PC-9 (cell line): Measurements from ENCODE around the gene BRIX1. TPM values are rescaled to one million over a fixed set of nuclear protein-coding genes. Genes with fewer than 3 reads are reported as not detected.

Experiments used
- BruUV-seq: library from RNA; stranded (reverse); fragments of 400-500 nt; replicated peaks from 2 replicates; lab custom pipeline; 2021; lab: Mats Ljungman, UMichigan
- CTCF ChIA-PET: fragments of 300-600 bp; sonication (Branson Sonifier 250); formaldehyde crosslinking; loops from one replicate; lab custom pipeline; 2022; ENCODE audit warnings: antibody characterized with exemption; lab: Charles Lee
- POLR2A ChIA-PET: fragments of 300-600 bp; sonication (Branson Sonifier 250); formaldehyde crosslinking; loops from one replicate; lab custom pipeline; 2022; ENCODE audit warnings: antibody characterized with exemption; ENCODE audit not compliant: unreplicated experiment; lab: Charles Lee
- DNase-seq, 2 experiments: peaks; one replicate each; pipeline versions ENCODE4 v3.0.0 to v3.0.0-alpha.2; 2015 to 2022; ENCODE audit warnings: mixed read lengths in 1 of 2
- H2AFZ ChIP-seq: fragments of 200-600 bp; sonication (generic); 2 replicates; pipeline ENCODE4 v1.8.1; 2017; ENCODE audit warnings: antibody characterized with exemption
- H3F3A ChIP-seq: fragments of 200-600 bp; sonication (generic); 2 replicates; pipeline ENCODE4 v1.8.1; 2017; ENCODE audit warnings: antibody characterized with exemption, mild to moderate bottlenecking, low read depth; ENCODE audit not compliant: insufficient read depth
- H3K27ac ChIP-seq: fragments of 200-600 bp; sonication (generic); 2 replicates; pipeline ENCODE4 v1.6.1; 2016; ENCODE audit warnings: mixed run types
- H3K27me3 ChIP-seq: fragments of 200-600 bp; sonication (generic); 2 replicates; pipeline ENCODE4 v1.6.1; 2016; ENCODE audit warnings: low read depth, mixed run types; ENCODE audit not compliant: insufficient read depth
- H3K36me3 ChIP-seq: fragments of 200-600 bp; sonication (generic); 2 replicates; pipeline ENCODE4 v1.6.1; 2016; ENCODE audit warnings: low read depth, mixed run types
- H3K4me1 ChIP-seq: fragments of 200-600 bp; sonication (generic); replicated peaks from 2 replicates; pipeline ENCODE4 v1.6.1; 2016; ENCODE audit warnings: mixed run types; ENCODE audit not compliant: insufficient read depth
- H3K4me2 ChIP-seq: fragments of 200-600 bp; sonication (generic); 2 replicates; pipeline ENCODE4 v1.6.1; 2017; ENCODE audit warnings: mixed run types
- H3K4me3 ChIP-seq: fragments of 200-600 bp; sonication (generic); 2 replicates; pipeline ENCODE4 v1.6.1; 2016; ENCODE audit warnings: mixed run types
- H3K79me2 ChIP-seq: fragments of 200-600 bp; sonication (generic); 2 replicates; pipeline ENCODE4 v1.6.1; 2017; ENCODE audit warnings: low read depth, mixed run types
- H3K9me2 ChIP-seq: fragments of 200-600 bp; sonication (generic); 2 replicates; pipeline ENCODE4 v1.8.1; 2017; ENCODE audit warnings: mild to moderate bottlenecking; ENCODE audit not compliant: insufficient read depth
- H3K9me3 ChIP-seq: fragments of 200-600 bp; sonication (generic); 2 replicates; pipeline ENCODE4 v1.8.1; 2016; ENCODE audit warnings: low read depth; ENCODE audit not compliant: insufficient read depth
- H4K20me1 ChIP-seq: fragments of 200-600 bp; sonication (generic); 2 replicates; pipeline ENCODE4 v1.8.1; 2017; ENCODE audit not compliant: insufficient read depth
- CTCF ChIP-seq: fragments of 200-600 bp; sonication (generic); conservative IDR thresholded peaks from 2 replicates; pipeline ENCODE4 v1.6.1; 2017; ENCODE audit warnings: mixed run types, antibody characterized with exemption, mild to moderate bottlenecking, moderate library complexity
- EZH2 ChIP-seq: fragments of 200-600 bp; sonication (generic); IDR thresholded peaks from 2 replicates; pipeline ENCODE4 v1.8.0; 2017; ENCODE audit warnings: antibody characterized with exemption, low read depth
- intact Hi-C: fragments of 100-400 bp; cut with micrococcal nuclease; formaldehyde crosslinking; loops from one replicate; pipeline ENCODE4 v1.10.0; 2022; ENCODE audit not compliant: unreplicated experiment
- total RNA-seq: library from RNA; stranded (reverse); gene quantifications from 2 replicates; pipeline ENCODE4 v1.2.3, GENCODE V29; 2021

BRIX1 gene
- total RNA-seq, 1 experiment from 2014 or later = 73.4 TPM

DNA sequence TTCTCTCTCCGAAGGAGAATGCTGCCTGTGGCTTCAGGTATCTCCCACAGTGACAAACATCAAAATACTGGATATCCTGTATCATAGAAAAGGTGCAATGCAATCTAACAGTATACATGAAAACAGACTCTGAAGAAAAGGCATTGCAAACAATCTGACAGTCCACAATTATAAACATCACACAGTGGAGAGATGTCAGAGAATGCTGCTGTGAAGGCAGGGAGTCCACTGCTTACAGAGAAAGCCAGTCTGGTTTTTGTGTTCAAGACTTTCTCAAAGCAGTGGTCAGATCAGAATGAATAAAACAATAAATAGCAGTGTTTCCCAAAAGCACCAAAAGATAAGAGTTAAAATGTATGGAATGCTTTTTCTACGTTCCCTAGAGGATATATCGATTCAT lies 47.9 kb upstream of the BRIX1 start:
- Histone ChIP-seq H3K4me1 (0 out of 2 replicates have a peak, but pooled peaks cover 6% of the 10 kb centered on the region), H3K9me3 (no peaks in the 10 kb centered on the region), H3K4me3 (no peak overlapping the region), H3K79me2 (no peaks in the 10 kb centered on the region), H3K9me2 (no peaks in the 10 kb centered on the region), H3K27ac (no peak overlapping the region), H3K27me3 (no peaks in the 10 kb centered on the region), H4K20me1 (no peaks in the 10 kb centered on the region), H3F3A (no peaks in the 10 kb centered on the region), H2AFZ (no peak overlapping the region), H3K4me2 (no peak overlapping the region), H3K36me3 (no peaks in the 10 kb centered on the region)
- BruUV-seq = no TSS peak
- ChIA-PET POLR2A (no interaction called here), CTCF (no interaction called here)
- DNase-seq = no peak
- no peak for TF ChIP-seq CTCF
- intact Hi-C loops = no loop called here

DNA sequence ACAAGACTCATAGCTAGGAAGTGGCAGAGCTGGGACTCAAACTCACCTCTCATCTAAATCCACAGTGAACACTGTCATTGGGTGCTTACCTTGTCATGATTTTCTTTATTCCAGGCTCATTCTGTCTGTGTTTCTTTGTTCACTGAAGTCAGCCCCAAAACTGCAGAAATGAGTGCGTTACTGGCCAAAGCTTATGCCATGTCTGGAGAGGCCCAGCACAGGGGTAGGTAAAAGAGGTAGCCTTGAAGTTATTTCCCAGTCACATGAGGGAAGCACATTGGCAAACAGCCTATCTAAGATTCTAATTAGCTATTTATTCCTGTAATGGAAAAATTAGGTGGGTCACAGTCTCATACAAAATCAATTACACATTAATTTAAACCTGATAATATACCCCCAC lies 46.7 kb upstream of the BRIX1 start:
- no peaks in the 10 kb centered on the region for H4K20me1 ChIP-seq
- H3K4me1 ChIP-seq = 0 out of 2 replicates have a peak, but pooled peaks cover 6% of the 10 kb centered on the region
- H3K4me3 ChIP-seq = no peak overlapping the region
- no peak for DNase-seq
- intact Hi-C loops = no loop called here
- POLR2A ChIA-PET = interaction anchor here (0.7 kb wide), 1 partner anchor 35 kb away, joined by 3 read pairs; no protein-coding TSS in a partner anchor
- no peaks in the 10 kb centered on the region for H3K27me3 ChIP-seq
- H3F3A ChIP-seq = no peaks in the 10 kb centered on the region
- H3K9me2 ChIP-seq = no peaks in the 10 kb centered on the region
- no peak overlapping the region for H3K27ac ChIP-seq
- no peaks in the 10 kb centered on the region for H3K36me3 ChIP-seq
- no peak overlapping the region for H3K4me2 ChIP-seq
- H3K79me2 ChIP-seq = no peaks in the 10 kb centered on the region
- CTCF ChIA-PET = interaction anchor here (0.6 kb wide), 1 partner anchor 87 kb away, joined by 3 read pairs; no protein-coding TSS in a partner anchor
- no TSS peak for BruUV-seq
- TF ChIP-seq EZH2 (no peak), CTCF (no peak)
- no peak overlapping the region for H2AFZ ChIP-seq
- H3K9me3 ChIP-seq = no peaks in the 10 kb centered on the region

DNA sequence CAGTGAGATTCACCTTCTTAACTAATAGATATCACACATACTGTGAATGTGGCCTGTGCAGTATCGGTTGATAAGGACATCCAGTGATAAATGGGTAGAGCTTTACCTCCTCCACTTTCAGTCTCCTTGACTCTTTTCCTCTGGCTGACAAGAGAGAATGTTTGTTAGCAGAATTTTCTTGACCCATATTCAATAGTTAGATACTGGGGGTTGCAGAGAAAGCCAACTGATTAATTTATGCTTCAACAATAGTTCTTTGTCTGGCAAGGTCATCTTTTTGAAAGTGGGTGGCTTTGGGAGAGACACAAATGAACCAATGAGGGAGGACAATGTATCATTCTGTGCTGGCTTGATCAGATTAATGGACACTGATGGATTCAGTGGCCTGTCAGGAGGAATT lies 46.3 kb upstream of the BRIX1 start:
- H3K27me3 ChIP-seq = no peaks in the 10 kb centered on the region
- H3K4me2 ChIP-seq = no peak overlapping the region
- intact Hi-C loops = no loop called here
- no peaks in the 10 kb centered on the region for H3K9me3 ChIP-seq
- DNase-seq = no peak
- no peak for TF ChIP-seq EZH2
- no peak for TF ChIP-seq CTCF
- H3K27ac ChIP-seq = no peak overlapping the region
- H2AFZ ChIP-seq = no peak overlapping the region
- H3K9me2 ChIP-seq = no peaks in the 10 kb centered on the region
- no peak overlapping the region for H3K4me3 ChIP-seq
- CTCF ChIA-PET = interaction anchor here (0.6 kb wide), 1 partner anchor 86 kb away, joined by 3 read pairs; no protein-coding TSS in a partner anchor
- H3F3A ChIP-seq = no peaks in the 10 kb centered on the region
- H3K36me3 ChIP-seq = no peaks in the 10 kb centered on the region
- POLR2A ChIA-PET = interaction anchor here (0.6 to 0.7 kb wide), 2 partner anchors 35 to 1817 kb away, joined by 3 read pairs; no protein-coding TSS in a partner anchor
- H3K79me2 ChIP-seq = no peaks in the 10 kb centered on the region
- 0 out of 2 replicates have a peak, but pooled peaks cover 6% of the 10 kb centered on the region for H3K4me1 ChIP-seq
- no TSS peak for BruUV-seq
- H4K20me1 ChIP-seq = no peaks in the 10 kb centered on the region
